ENCODE results near the gene ZNF316. TPM values are rescaled to one million over a fixed set of nuclear protein-coding genes. Genes with fewer than 3 reads are reported as not detected.
"Not testable (repeated sequence)": the region's sequence is repeated elsewhere in the genome, so short reads cannot be mapped to it uniquely, and the experiment has no call there.

The ZNF316 gene
- total RNA-seq, 2 donors from 2014 or later, result 23.5 to 24.6 TPM

GRCh38 chr7:6653071-6654003, 16.2 kb downstream of the ZNF316 start:
- Mint-ChIP-seq H3K27me3 (ENCODE audit: low read depth) (no peaks in the 10 kb centered on the region), H3K4me1 (ENCODE audit: low read depth) (peaks cover 6% of the 10 kb centered on the region), H3K36me3 (ENCODE audit: insufficient read depth in 2 of 2) (peaks cover 6 to 17% of the 10 kb centered on the region in 2 donors), H3K4me3 (no peak overlapping the region), H3K27ac (no peak overlapping the region), H3K9me3 (peaks cover 0 to 2% of the 10 kb centered on the region in 2 donors)
- DNase-seq, result no peak
- ATAC-seq (replicated peaks in 1 of 2), result no peak

- ATAC-seq (replicated peaks in 1 of 2) (no peak), DNase-seq (no peak)
- H3K4me3 Mint-ChIP-seq, result no peak overlapping the region
- H3K9me3 Mint-ChIP-seq, result peaks cover 0 to 2% of the 10 kb centered on the region in 2 donors
- no peak overlapping the region for H3K27ac Mint-ChIP-seq
- peaks cover 6 to 17% of the 10 kb centered on the region in 2 donors for H3K36me3 Mint-ChIP-seq (ENCODE audit: insufficient read depth in 2 of 2)
- peaks cover 14% of the 10 kb centered on the region for H3K4me1 Mint-ChIP-seq (ENCODE audit: low read depth)
- H3K27me3 Mint-ChIP-seq (ENCODE audit: low read depth), result no peaks in the 10 kb centered on the region
Measured at GRCh38 chr7:6654113-6654841, 17.2 kb downstream of the ZNF316 start.

- no peaks in the 10 kb centered on the region for H3K27me3 Mint-ChIP-seq (ENCODE audit: low read depth)
- peaks cover 6 to 14% of the 10 kb centered on the region in 2 donors for H3K36me3 Mint-ChIP-seq (ENCODE audit: insufficient read depth in 2 of 2)
- DNase-seq (no peak), ATAC-seq (replicated peaks in 1 of 2) (no peak)
- H3K27ac Mint-ChIP-seq, result no peak overlapping the region
- H3K9me3 Mint-ChIP-seq, result peaks cover 0 to 2% of the 10 kb centered on the region in 2 donors
- H3K4me1 Mint-ChIP-seq (ENCODE audit: low read depth), result peaks cover 14% of the 10 kb centered on the region
- no peak overlapping the region for H3K4me3 Mint-ChIP-seq
Measured at GRCh38 chr7:6654842-6655610, 17.9 kb downstream of the ZNF316 start.

- ATAC-seq (replicated peaks in 1 of 2) (no peak), DNase-seq (no peak)
- Mint-ChIP-seq H3K27ac (no peak overlapping the region), H3K9me3 (peaks cover 0 to under 1% of the 10 kb centered on the region in 2 donors), H3K4me3 (no peak overlapping the region), H3K36me3 (ENCODE audit: insufficient read depth in 2 of 2) (peaks cover 4 to 10% of the 10 kb centered on the region in 2 donors), H3K27me3 (ENCODE audit: low read depth) (no peaks in the 10 kb centered on the region), H3K4me1 (ENCODE audit: low read depth) (peaks cover 14% of the 10 kb centered on the region)
Measured at GRCh38 chr7:6655636-6656385, 18.7 kb downstream of the ZNF316 start.

- H3K9me3 Mint-ChIP-seq, result no peaks in the 10 kb centered on the region
- no peaks in the 10 kb centered on the region for H3K27me3 Mint-ChIP-seq (ENCODE audit: low read depth)
- H3K27ac Mint-ChIP-seq, result no peak overlapping the region
- DNase-seq, result no peak
- H3K36me3 Mint-ChIP-seq (ENCODE audit: insufficient read depth in 2 of 2), result peaks cover 3 to 5% of the 10 kb centered on the region in 2 donors
- no peak overlapping the region for H3K4me3 Mint-ChIP-seq
- no peak for ATAC-seq (replicated peaks in 1 of 2)
- H3K4me1 Mint-ChIP-seq (ENCODE audit: low read depth), result peaks cover 14% of the 10 kb centered on the region
Measured at GRCh38 chr7:6656413-6656812, 19.3 kb downstream of the ZNF316 start.

GRCh38 chr7:6658618-6659345, 21.7 kb downstream of the ZNF316 start:
- Mint-ChIP-seq H3K36me3 (ENCODE audit: insufficient read depth in 2 of 2) (peaks cover 0 to 1% of the 10 kb centered on the region in 2 donors), H3K9me3 (no peaks in the 10 kb centered on the region), H3K27ac (no peak overlapping the region), H3K4me3 (no peak overlapping the region), H3K4me1 (ENCODE audit: low read depth) (peaks cover 14% of the 10 kb centered on the region), H3K27me3 (ENCODE audit: low read depth) (no peaks in the 10 kb centered on the region)
- ATAC-seq (replicated peaks in 1 of 2), result peak; percentile 53 to 75
- DNase-seq, result no peak

GRCh38 chr7:6670851-6671250, 33.7 kb downstream of the ZNF316 start:
- H3K4me1 Mint-ChIP-seq (ENCODE audit: low read depth); H3K27ac Mint-ChIP-seq; DNase-seq; H3K4me3 Mint-ChIP-seq; ATAC-seq (replicated peaks in 1 of 2); H3K27me3 Mint-ChIP-seq (ENCODE audit: low read depth): not testable (repeated sequence)
- H3K9me3 Mint-ChIP-seq, result peaks cover 19 to 30% of the 10 kb centered on the region in 2 donors
- H3K36me3 Mint-ChIP-seq (ENCODE audit: insufficient read depth in 2 of 2), result peaks cover 29 to 51% of the 10 kb centered on the region in 2 donors

GRCh38 chr7:6675807-6676405, 38.8 kb downstream of the ZNF316 start:
- no peaks in the 10 kb centered on the region for H3K4me1 Mint-ChIP-seq (ENCODE audit: low read depth)
- H3K27me3 Mint-ChIP-seq (ENCODE audit: low read depth), result no peaks in the 10 kb centered on the region
- DNase-seq, result no peak
- ATAC-seq (replicated peaks in 1 of 2), result no peak
- peaks cover 36 to 49% of the 10 kb centered on the region in 2 donors for H3K36me3 Mint-ChIP-seq (ENCODE audit: insufficient read depth in 2 of 2)
- peaks cover 20 to 41% of the 10 kb centered on the region in 2 donors for H3K9me3 Mint-ChIP-seq
- no peak overlapping the region for H3K27ac Mint-ChIP-seq
- H3K4me3 Mint-ChIP-seq, result no peak overlapping the region

- no peak overlapping the region for H3K4me3 Mint-ChIP-seq
- DNase-seq (no peak), ATAC-seq (replicated peaks in 1 of 2) (no peak)
- H3K9me3 Mint-ChIP-seq, result peaks cover 16 to 34% of the 10 kb centered on the region in 2 donors
- H3K4me1 Mint-ChIP-seq (ENCODE audit: low read depth), result no peaks in the 10 kb centered on the region
- H3K27ac Mint-ChIP-seq, result no peak overlapping the region
- peaks cover 35 to 37% of the 10 kb centered on the region in 2 donors for H3K36me3 Mint-ChIP-seq (ENCODE audit: insufficient read depth in 2 of 2)
- no peaks in the 10 kb centered on the region for H3K27me3 Mint-ChIP-seq (ENCODE audit: low read depth)
Measured at GRCh38 chr7:6680146-6680545, 43.0 kb downstream of the ZNF316 start.

- no peak overlapping the region for H3K4me3 Mint-ChIP-seq
- DNase-seq (no peak), ATAC-seq (replicated peaks in 1 of 2) (no peak)
- peaks cover 35 to 59% of the 10 kb centered on the region in 2 donors for H3K36me3 Mint-ChIP-seq (ENCODE audit: insufficient read depth in 2 of 2)
- peaks cover 23 to 39% of the 10 kb centered on the region in 2 donors for H3K9me3 Mint-ChIP-seq
- H3K27ac Mint-ChIP-seq, result peak overlapping the region; percentile 71
- H3K27me3 Mint-ChIP-seq (ENCODE audit: low read depth), result no peaks in the 10 kb centered on the region
- H3K4me1 Mint-ChIP-seq (ENCODE audit: low read depth), result no peaks in the 10 kb centered on the region
Measured at GRCh38 chr7:6691103-6691502, 54.0 kb downstream of the ZNF316 start.

GRCh38 chr7:6691609-6692106, 54.5 kb downstream of the ZNF316 start:
- Mint-ChIP-seq H3K27ac (peak overlapping the region; percentile 71), H3K9me3 (peaks cover 20 to 37% of the 10 kb centered on the region in 2 donors)

More at GRCh38 chr7:6691609-6692106, 54.5 kb downstream of the ZNF316 start:
- no peaks in the 10 kb centered on the region for H3K4me1 Mint-ChIP-seq (ENCODE audit: low read depth)
- no peak for ATAC-seq (replicated peaks in 1 of 2)
- peaks cover 29 to 55% of the 10 kb centered on the region in 2 donors for H3K36me3 Mint-ChIP-seq (ENCODE audit: insufficient read depth in 2 of 2)
- no peak for DNase-seq
- no peaks in the 10 kb centered on the region for H3K27me3 Mint-ChIP-seq (ENCODE audit: low read depth)
- no peak overlapping the region for H3K4me3 Mint-ChIP-seq
